Mesenchymal stem cell (in vitro differentiated cells and primary cell): ENCODE results near the gene AGAP1.
A peak's percentile ranks its signal among the peaks of the same experiment; 100 is the strongest.

ENCODE experiments used
- DNase-seq: peaks from one replicate; pipeline ENCODE4 v3.0.0-alpha.2; 2013
- H2AFZ ChIP-seq: one replicate; pipeline ENCODE4 v1.6.1; 2013; ENCODE audit warnings: low read depth, mild to moderate bottlenecking, control low read depth, inconsistent platforms, low read length, moderate library complexity
- H2AK5ac ChIP-seq: 2 replicates; pipeline ENCODE4 v1.6.1; 2013; ENCODE audit warnings: low read length, moderate library complexity, mild to moderate bottlenecking, inconsistent platforms; ENCODE audit not compliant: severe bottlenecking
- H2BK120ac ChIP-seq: one replicate; pipeline ENCODE4 v1.6.1; 2013; ENCODE audit warnings: low read depth, mild to moderate bottlenecking, inconsistent platforms, low read length, moderate library complexity
- H2BK12ac ChIP-seq, 2 experiments: one replicate each; pipeline ENCODE4 v1.6.1; 2013; ENCODE audit warnings: inconsistent platforms in 2 of 2, low read length in 2 of 2, mild to moderate bottlenecking in 2 of 2, moderate library complexity in 2 of 2, control low read depth in 1 of 2
- H2BK15ac ChIP-seq: one replicate; pipeline ENCODE4 v1.6.1; 2013; ENCODE audit warnings: mild to moderate bottlenecking, low read depth, inconsistent platforms; ENCODE audit not compliant: poor library complexity, severe bottlenecking
- H2BK5ac ChIP-seq: 2 replicates; pipeline ENCODE4 v1.6.1; 2013; ENCODE audit warnings: low read depth, mild to moderate bottlenecking, low read length, control low read depth, inconsistent platforms; ENCODE audit not compliant: poor library complexity, severe bottlenecking
- H3K14ac ChIP-seq, 2 experiments: one replicate each; pipeline ENCODE4 v1.6.1; 2013; ENCODE audit warnings: inconsistent platforms in 2 of 2, low read length in 2 of 2, control low read depth in 1 of 2, mild to moderate bottlenecking in 1 of 2, moderate library complexity in 1 of 2
- H3K18ac ChIP-seq, 2 experiments: one replicate each; pipeline ENCODE4 v1.6.1; 2013; ENCODE audit warnings: inconsistent platforms in 2 of 2, low read length in 2 of 2, control low read depth in 1 of 2, low read depth in 1 of 2, mild to moderate bottlenecking in 1 of 2
- H3K23ac ChIP-seq, 2 experiments: one replicate each; pipeline ENCODE4 v1.6.1; 2013; ENCODE audit warnings: inconsistent platforms in 2 of 2, low read length in 2 of 2, mild to moderate bottlenecking in 2 of 2, moderate library complexity in 2 of 2, control low read depth in 1 of 2
- H3K27ac ChIP-seq: 2 replicates; pipeline ENCODE4 v1.5.1; 2013; ENCODE audit warnings: mild to moderate bottlenecking, moderate library complexity, low read length, control low read depth, inconsistent platforms; ENCODE audit not compliant: poor library complexity, severe bottlenecking
- H3K27me3 ChIP-seq, 2 experiments: 2 replicates each; pipeline versions ENCODE4 v1.6.1 to v1.7.0; 2013; ENCODE audit warnings: low read length in 2 of 2, mild to moderate bottlenecking in 2 of 2, moderate library complexity in 2 of 2, control low read depth in 1 of 2, inconsistent platforms in 1 of 2; ENCODE audit not compliant: control insufficient read depth in 1 of 2, insufficient read depth in 1 of 2
- H3K36me3 ChIP-seq, 2 experiments: 2 replicates each; pipeline versions ENCODE4 v1.6.1 to v1.7.0; 2013; ENCODE audit warnings: low read length in 2 of 2, control low read depth in 1 of 2, inconsistent platforms in 1 of 2, low read depth in 1 of 2, mild to moderate bottlenecking in 1 of 2; ENCODE audit not compliant: insufficient read depth in 2 of 2, control insufficient read depth in 1 of 2
- H3K4ac ChIP-seq, 2 experiments: one replicate each; pipeline ENCODE4 v1.6.1; 2013; ENCODE audit warnings: inconsistent platforms in 2 of 2, low read length in 2 of 2, mild to moderate bottlenecking in 2 of 2, moderate library complexity in 2 of 2, control low read depth in 1 of 2, low read depth in 1 of 2
- H3K4me1 ChIP-seq: 2 replicates; pipeline ENCODE4 v1.6.1; 2013; ENCODE audit warnings: low read depth, low read length, control low read depth; ENCODE audit not compliant: control insufficient read depth, insufficient read depth
- H3K4me2 ChIP-seq: 2 replicates; pipeline ENCODE4 v1.6.1; 2013; ENCODE audit warnings: low read length, mild to moderate bottlenecking, inconsistent platforms; ENCODE audit not compliant: poor library complexity, severe bottlenecking
- H3K4me3 ChIP-seq, 2 experiments: 2 replicates each; pipeline versions ENCODE4 v1.5.1 to v1.7.0; 2013; ENCODE audit warnings: low read length in 2 of 2, mild to moderate bottlenecking in 2 of 2, control low read depth in 1 of 2, low read depth in 1 of 2; ENCODE audit not compliant: insufficient read depth in 1 of 2
- H3K79me1 ChIP-seq: replicated peaks from 2 replicates; pipeline ENCODE4 v1.6.1; 2013; ENCODE audit warnings: mild to moderate bottlenecking, control low read depth, low read length, inconsistent platforms; ENCODE audit not compliant: poor library complexity, severe bottlenecking
- H3K9ac ChIP-seq: 2 replicates; pipeline ENCODE4 v1.7.0; 2013; ENCODE audit warnings: mild to moderate bottlenecking, low read length, moderate library complexity
- H3K9me3 ChIP-seq: 2 replicates; pipeline ENCODE4 v1.7.0; 2013; ENCODE audit warnings: mild to moderate bottlenecking, low read length; ENCODE audit not compliant: control insufficient read depth
- H4K8ac ChIP-seq: one replicate; pipeline ENCODE4 v1.6.1; 2013; ENCODE audit warnings: inconsistent platforms, mild to moderate bottlenecking, low read length, moderate library complexity
- H4K91ac ChIP-seq: one replicate; pipeline ENCODE4 v1.6.1; 2013; ENCODE audit warnings: mild to moderate bottlenecking, low read length, inconsistent platforms
- WGBS: methylation state at CpG from one replicate; pipeline ENCODE4 v1.1.7; 2013; ENCODE audit warnings: mixed read lengths; 5-methylcytosine and 5-hydroxymethylcytosine counted together

AGAP1 gene

GRCh38 chr2:235992024-235992423 lies 498.2 kb downstream of the AGAP1 start:
- H3K36me3 ChIP-seq, result peaks cover 10 to 16% of the 10 kb centered on the region in 2 experiments
- H3K79me1 ChIP-seq, result peaks cover 7% of the 10 kb centered on the region
- no peak overlapping the region for H3K23ac ChIP-seq
- no peaks in the 10 kb centered on the region for H3K4me1 ChIP-seq
- H3K4me2 ChIP-seq, result no peak overlapping the region
- no peak overlapping the region for H4K8ac ChIP-seq
- H3K27ac ChIP-seq, result no peak overlapping the region
- WGBS, result 96% methylated on average over 20 of the region's 20 CpGs
- H3K4me3 ChIP-seq, result no peak overlapping the region
- no peaks in the 10 kb centered on the region for H3K27me3 ChIP-seq
- no peak overlapping the region for H2AK5ac ChIP-seq
- H3K9ac ChIP-seq, result no peak overlapping the region
- H2BK12ac ChIP-seq, result no peak overlapping the region
- H3K9me3 ChIP-seq, result no peaks in the 10 kb centered on the region
- DNase-seq, result no peak
- no peak overlapping the region for H2BK5ac ChIP-seq
- no peak overlapping the region for H3K14ac ChIP-seq
- H3K18ac ChIP-seq, result no peak overlapping the region
- H2AFZ ChIP-seq, result no peak overlapping the region
- H2BK15ac ChIP-seq, result no peak overlapping the region
- H4K91ac ChIP-seq, result no peak overlapping the region
- no peak overlapping the region for H2BK120ac ChIP-seq
- H3K4ac ChIP-seq, result no peak overlapping the region

DNA sequence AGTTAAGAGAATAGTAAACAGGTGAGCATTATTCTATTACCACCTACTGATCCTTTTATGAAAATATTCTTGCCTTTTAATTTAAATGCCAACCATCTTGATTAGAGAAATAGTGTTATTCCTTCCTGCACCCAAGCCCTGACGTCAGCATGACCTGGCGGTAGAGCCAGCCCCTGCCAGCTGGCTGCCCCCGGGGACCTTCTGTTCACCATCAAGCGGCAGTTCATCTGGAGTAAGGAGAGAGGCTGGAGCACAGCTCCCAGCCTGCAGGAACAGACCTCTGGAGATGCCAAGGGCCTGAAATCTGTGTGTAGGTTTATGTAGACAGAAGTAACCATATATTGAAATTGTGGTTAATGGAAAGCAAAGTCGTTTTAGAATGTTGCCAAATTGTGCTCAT lies 502.6 kb downstream of the AGAP1 start:
- no peaks in the 10 kb centered on the region for H3K27me3 ChIP-seq
- peaks cover 10 to 14% of the 10 kb centered on the region in 2 experiments for H3K36me3 ChIP-seq
- no peak overlapping the region for H3K9ac ChIP-seq
- H3K18ac ChIP-seq, result no peak overlapping the region
- no peak overlapping the region for H3K4me2 ChIP-seq
- H4K91ac ChIP-seq, result no peak overlapping the region
- H2BK12ac ChIP-seq, result no peak overlapping the region
- no peak overlapping the region for H3K4ac ChIP-seq
- no peak overlapping the region for H3K4me3 ChIP-seq
- WGBS, result 97% methylated on average over 5 of the region's 5 CpGs
- no peak for DNase-seq
- H2BK120ac ChIP-seq, result no peak overlapping the region
- H3K14ac ChIP-seq, result no peak overlapping the region
- no peak overlapping the region for H2BK5ac ChIP-seq
- H2BK15ac ChIP-seq, result no peak overlapping the region
- no peak overlapping the region for H4K8ac ChIP-seq
- peaks cover 14% of the 10 kb centered on the region for H3K79me1 ChIP-seq
- H2AFZ ChIP-seq, result no peak overlapping the region
- H3K27ac ChIP-seq, result no peak overlapping the region
- H3K9me3 ChIP-seq, result no peaks in the 10 kb centered on the region
- H3K23ac ChIP-seq, result no peak overlapping the region
- no peak overlapping the region for H2AK5ac ChIP-seq
- H3K4me1 ChIP-seq, result peaks cover 5% of the 10 kb centered on the region

GRCh38 chr2:235999011-235999410 lies 505.2 kb downstream of the AGAP1 start:
- Histone ChIP-seq H3K18ac (no peak overlapping the region), H3K9me3 (no peaks in the 10 kb centered on the region), H3K4me3 (no peak overlapping the region), H2BK15ac (no peak overlapping the region), H3K4me2 (no peak overlapping the region), H3K9ac (no peak overlapping the region), H2BK5ac (no peak overlapping the region), H3K27me3 (no peaks in the 10 kb centered on the region), H3K23ac (no peak overlapping the region), H3K79me1 (peaks cover 17% of the 10 kb centered on the region), H3K14ac (no peak overlapping the region), H3K4ac (no peak overlapping the region), H3K4me1 (peaks cover 9% of the 10 kb centered on the region), H4K8ac (no peak overlapping the region), H2AFZ (no peak overlapping the region), H3K36me3 (peaks cover 7 to 10% of the 10 kb centered on the region in 2 experiments), H2AK5ac (no peak overlapping the region), H3K27ac (no peak overlapping the region), H2BK12ac (no peak overlapping the region), H2BK120ac (no peak overlapping the region), H4K91ac (peak overlapping the region; percentile 31)
- WGBS, result 97% methylated on average over 2 of the region's 2 CpGs
- DNase-seq, result no peak

DNA sequence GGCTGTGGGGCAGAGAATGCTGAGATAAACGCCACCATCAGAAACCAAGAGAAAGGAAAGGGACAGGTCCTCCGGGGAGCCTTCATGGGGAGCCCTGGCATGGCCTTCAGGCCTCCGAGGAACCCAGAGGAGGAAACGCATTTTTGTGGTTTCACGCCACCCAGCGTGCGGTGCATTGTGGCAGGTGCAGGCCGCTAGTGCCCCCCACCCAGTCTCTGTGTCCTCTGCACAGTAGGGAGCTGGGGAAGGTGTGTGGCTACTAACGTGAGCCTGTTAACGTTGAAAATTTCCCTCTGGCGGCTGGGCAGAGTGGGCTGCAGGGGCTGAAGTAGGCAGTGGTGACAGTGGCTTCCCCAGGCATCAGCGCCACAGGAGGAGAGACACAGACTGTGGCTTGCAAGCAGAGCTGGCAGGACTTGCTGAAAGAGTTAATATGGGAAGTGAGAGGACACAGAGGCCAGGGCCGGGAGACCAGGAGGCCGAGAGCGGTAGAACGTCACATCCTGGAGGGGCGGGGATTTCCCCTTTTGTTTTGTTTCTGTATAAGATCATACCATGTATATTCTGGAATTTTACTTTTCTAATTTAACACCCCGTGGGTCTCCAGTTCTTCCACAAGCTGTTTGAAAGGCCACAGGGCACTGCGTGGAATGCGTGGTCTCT lies 507.5 kb downstream of the AGAP1 start:
- no peak overlapping the region for H3K4me2 ChIP-seq
- DNase-seq, result no peak
- no peak overlapping the region for H2BK120ac ChIP-seq
- H3K36me3 ChIP-seq, result peaks cover 6 to 9% of the 10 kb centered on the region in 2 experiments
- H3K4ac ChIP-seq, result no peak overlapping the region
- no peak overlapping the region for H3K4me3 ChIP-seq
- H2BK15ac ChIP-seq, result no peak overlapping the region
- no peak overlapping the region for H3K23ac ChIP-seq
- H3K27me3 ChIP-seq, result no peaks in the 10 kb centered on the region
- no peak overlapping the region for H2BK12ac ChIP-seq
- no peak overlapping the region for H4K8ac ChIP-seq
- H2BK5ac ChIP-seq, result no peak overlapping the region
- no peak overlapping the region for H2AFZ ChIP-seq
- no peak overlapping the region for H2AK5ac ChIP-seq
- no peak overlapping the region for H3K9ac ChIP-seq
- H3K14ac ChIP-seq, result no peak overlapping the region
- H3K4me1 ChIP-seq, result peaks cover 9% of the 10 kb centered on the region
- peaks cover 13% of the 10 kb centered on the region for H3K79me1 ChIP-seq
- H3K9me3 ChIP-seq, result no peaks in the 10 kb centered on the region
- 94% methylated on average over 15 of the region's 20 CpGs for WGBS
- no peak overlapping the region for H4K91ac ChIP-seq
- no peak overlapping the region for H3K27ac ChIP-seq
- H3K18ac ChIP-seq, result no peak overlapping the region
